Aorta (tissue), 5 donors: ENCODE results near the gene TRIM77. TPM values are rescaled to one million over a fixed set of nuclear protein-coding genes. Genes with fewer than 3 reads are reported as not detected.
"Not testable (repeated sequence)": the region's sequence is repeated elsewhere in the genome, so short reads cannot be mapped to it uniquely, and the experiment has no call there.

Experiments
- ATAC-seq: fragments of 200-7000 bp; cut with Tn5 transposase; one replicate; pipeline ENCODE4 v1.9.1; 2022; ENCODE audit warnings: moderate library complexity; ENCODE audit not compliant: low FRiP score
- DNase-seq, 2 donors: peaks; one replicate each; pipeline ENCODE4 v3.0.0-alpha.2; 2020
- H3K27ac ChIP-seq, 2 donors: one replicate each; pipeline ENCODE4 v1.5.1; 2013; ENCODE audit warnings: low read length in 2 of 2, mild to moderate bottlenecking in 2 of 2, moderate library complexity in 2 of 2, control low read depth in 1 of 2, inconsistent platforms in 1 of 2, low read depth in 1 of 2
- H3K27me3 ChIP-seq, 2 donors: one replicate each; pipeline ENCODE4 v1.6.1; 2013; ENCODE audit warnings: control low read depth in 1 of 2, low read length in 1 of 2, mild to moderate bottlenecking in 1 of 2, moderate library complexity in 1 of 2; ENCODE audit not compliant: insufficient read depth in 2 of 2, control insufficient read depth in 1 of 2
- H3K36me3 ChIP-seq, 2 donors: one replicate each; pipeline ENCODE4 v1.6.1; 2013; ENCODE audit warnings: control low read depth in 1 of 2, low read length in 1 of 2, mild to moderate bottlenecking in 1 of 2; ENCODE audit not compliant: insufficient read depth in 2 of 2, control insufficient read depth in 1 of 2
- H3K4me1 ChIP-seq, 2 donors: one replicate each; pipeline ENCODE4 v1.6.1; 2013; ENCODE audit warnings: low read length in 2 of 2, control low read depth in 1 of 2, mild to moderate bottlenecking in 1 of 2, moderate library complexity in 1 of 2; ENCODE audit not compliant: insufficient read depth in 2 of 2, control insufficient read depth in 1 of 2
- H3K4me3 ChIP-seq, 2 donors: one replicate each; pipeline ENCODE4 v1.5.1; 2013; ENCODE audit warnings: low read length in 2 of 2, control low read depth in 1 of 2, mild to moderate bottlenecking in 1 of 2
- H3K9me3 ChIP-seq: one replicate; pipeline ENCODE4 v1.6.1; 2013; ENCODE audit warnings: mild to moderate bottlenecking, low read length; ENCODE audit not compliant: control insufficient read depth
- WGBS, 2 donors: extraction: QIAGEN DNeasy Blood & Tissue Kit; methylation state at CpG; one replicate each; pipeline ENCODE4 v1.1.7; 2013; 5-methylcytosine and 5-hydroxymethylcytosine counted together
- intact Hi-C, 2 donors: fragments of 100-400 bp; cut with DNase I; formaldehyde crosslinking; loops; one replicate each; pipeline versions ENCODE4 v1.14.2 to v1.15.0; 2022
- long read RNA-seq, 2 donors: library from polyadenylated mRNA; unstranded; transcript quantifications; one replicate each; pipeline ENCODE4 v2.0.0, GENCODE V29; 2020 to 2021
- polyA plus RNA-seq, 2 donors: library from polyadenylated mRNA; stranded (reverse); fragments of 200-250 nt; gene quantifications; one replicate each; pipeline ENCODE4 v1.2.3, GENCODE V29; 2013
- total RNA-seq, 2 donors: library from RNA; stranded (reverse); fragmentation: NEBNext Ultra II Directional; extraction: Animal tissue kit (Norgen Biotek cat#: 25700); gene quantifications; one replicate each; pipeline ENCODE4 v1.2.1, GENCODE V29; 2021
- donor health status: healthy with polysubstance abuse.
- donor health status: Bipolar disorder and iron deficiency.
- donor health status: DM: no; HTN: no; CAD: no.
- donor health status: DM: no; HTN: no; CAD: no.
- donor health status: DM: yes; HTN: yes; CAD: no.

The TRIM77 gene, protein sequence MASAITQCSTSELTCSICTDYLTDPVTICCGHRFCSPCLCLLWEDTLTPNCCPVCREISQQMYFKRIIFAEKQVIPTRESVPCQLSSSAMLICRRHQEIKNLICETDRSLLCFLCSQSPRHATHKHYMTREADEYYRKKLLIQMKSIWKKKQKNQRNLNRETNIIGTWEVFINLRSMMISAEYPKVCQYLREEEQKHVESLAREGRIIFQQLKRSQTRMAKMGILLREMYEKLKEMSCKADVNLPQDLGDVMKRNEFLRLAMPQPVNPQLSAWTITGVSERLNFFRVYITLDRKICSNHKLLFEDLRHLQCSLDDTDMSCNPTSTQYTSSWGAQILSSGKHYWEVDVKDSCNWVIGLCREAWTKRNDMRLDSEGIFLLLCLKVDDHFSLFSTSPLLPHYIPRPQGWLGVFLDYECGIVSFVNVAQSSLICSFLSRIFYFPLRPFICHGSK
- not detected for total RNA-seq
- not detected for polyA plus RNA-seq
- long read RNA-seq, donor 1: 0 reads
- long read RNA-seq, donor 2: 0 reads

DNA sequence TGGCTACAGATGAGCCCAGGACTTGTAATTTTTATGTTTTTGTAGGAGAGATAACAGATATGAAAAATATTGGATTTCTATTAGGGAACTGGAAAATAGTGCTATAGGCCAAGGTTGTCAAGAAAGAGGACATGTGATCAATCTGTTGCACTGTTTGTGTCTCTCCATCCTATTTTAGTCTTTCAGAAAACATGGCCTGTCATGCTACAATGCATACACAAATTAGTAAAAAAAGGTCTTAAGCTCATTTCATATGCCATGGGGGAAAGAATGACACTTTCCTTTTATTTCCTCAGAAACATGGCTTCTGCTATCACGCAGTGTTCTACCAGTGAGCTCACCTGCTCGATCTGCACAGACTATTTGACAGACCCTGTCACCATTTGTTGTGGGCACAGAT is at the start of gene TRIM77:
Gene TRIM77 (plus strand): TSS at position 301 of the 400 bp plus-strand sequence. CDS start 0 bp downstream, at position 301.
- H3K9me3 ChIP-seq, H3K27me3 ChIP-seq, ATAC-seq, DNase-seq, H3K27ac ChIP-seq, intact Hi-C loops, H3K4me1 ChIP-seq, H3K4me3 ChIP-seq, H3K36me3 ChIP-seq: not testable (repeated sequence)
- 83 to 88% methylated on average over 2 of the region's 2 CpGs for WGBS, 2 donors

DNA sequence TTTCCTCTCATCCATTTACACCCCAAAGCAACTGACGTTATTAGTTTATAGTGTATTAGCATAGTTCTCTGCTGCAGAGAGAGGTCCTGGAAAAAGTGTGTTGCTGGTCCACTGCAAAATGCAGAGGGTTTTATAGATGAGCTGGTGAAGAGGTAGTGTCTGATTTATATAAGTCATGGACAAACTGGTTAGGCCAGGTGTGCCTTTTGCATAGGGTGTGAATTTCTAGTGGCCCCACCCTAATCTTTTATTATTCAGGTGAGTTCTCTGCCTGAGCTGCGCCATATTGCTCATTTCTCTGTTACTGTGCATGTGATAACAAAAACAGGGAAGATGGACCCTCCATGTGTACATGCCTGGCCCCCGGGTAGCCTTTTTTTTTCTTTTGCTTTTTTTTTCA is 43.1 kb upstream of the TRIM77 start:
- Histone ChIP-seq H3K4me3 (no peak overlapping the region), H3K36me3 (no peaks in the 10 kb centered on the region), H3K9me3 (no peaks in the 10 kb centered on the region), H3K27ac (no peak overlapping the region), H3K27me3 (no peaks in the 10 kb centered on the region), H3K4me1 (no peaks in the 10 kb centered on the region)
- ATAC-seq (no peak), DNase-seq (no peak)
- intact Hi-C loops: no loop called here
- WGBS, 2 donors: 84 to 86% methylated on average over 3 of the region's 3 CpGs

DNA sequence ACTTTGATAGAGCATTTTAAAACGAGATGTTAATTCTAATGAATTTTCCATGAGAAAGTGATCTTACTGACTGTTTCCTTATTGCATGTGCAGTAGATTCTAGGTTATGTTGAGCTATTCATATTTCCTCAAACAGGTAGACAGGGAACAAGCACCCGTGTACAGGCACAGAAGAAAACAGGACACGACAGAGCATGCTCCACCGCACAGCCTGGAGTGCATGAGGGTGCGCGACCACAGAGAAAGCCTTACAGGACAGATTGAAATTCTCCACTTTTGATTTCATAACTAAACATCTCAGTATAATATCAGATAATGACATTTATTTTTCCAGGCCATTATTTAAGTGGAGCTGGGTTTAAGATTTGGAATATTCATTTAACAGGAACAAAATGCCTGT is 41.9 kb upstream of the TRIM77 start:
- H3K27ac ChIP-seq, H3K9me3 ChIP-seq, H3K4me1 ChIP-seq, H3K27me3 ChIP-seq, intact Hi-C loops, DNase-seq, ATAC-seq, H3K36me3 ChIP-seq, H3K4me3 ChIP-seq: not testable (repeated sequence)
- WGBS, 2 donors: 67 to 76% methylated on average over 6 of the region's 6 CpGs

DNA sequence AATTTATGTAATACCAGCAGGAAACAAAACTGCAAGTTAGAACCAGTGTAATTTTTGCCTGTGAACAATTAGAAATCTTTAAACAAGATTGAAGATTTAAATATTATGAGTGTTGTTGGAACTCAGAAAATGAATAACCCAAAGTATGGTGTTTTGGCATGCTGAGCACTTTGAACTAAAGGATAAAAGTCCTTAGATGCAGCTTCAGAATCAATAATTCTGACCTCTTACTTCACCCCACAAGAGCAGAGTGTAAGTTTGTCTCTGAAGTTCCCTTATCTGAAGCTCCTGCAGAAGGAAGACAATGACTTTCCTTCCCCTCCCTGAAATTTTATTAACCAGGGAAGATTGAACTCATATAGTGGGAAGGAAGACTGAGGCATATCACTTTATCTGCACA is 40.5 kb upstream of the TRIM77 start:
- H3K27me3 ChIP-seq, H3K27ac ChIP-seq, H3K4me1 ChIP-seq, H3K4me3 ChIP-seq, H3K9me3 ChIP-seq, H3K36me3 ChIP-seq, ATAC-seq, intact Hi-C loops, DNase-seq: not testable (repeated sequence)

DNA sequence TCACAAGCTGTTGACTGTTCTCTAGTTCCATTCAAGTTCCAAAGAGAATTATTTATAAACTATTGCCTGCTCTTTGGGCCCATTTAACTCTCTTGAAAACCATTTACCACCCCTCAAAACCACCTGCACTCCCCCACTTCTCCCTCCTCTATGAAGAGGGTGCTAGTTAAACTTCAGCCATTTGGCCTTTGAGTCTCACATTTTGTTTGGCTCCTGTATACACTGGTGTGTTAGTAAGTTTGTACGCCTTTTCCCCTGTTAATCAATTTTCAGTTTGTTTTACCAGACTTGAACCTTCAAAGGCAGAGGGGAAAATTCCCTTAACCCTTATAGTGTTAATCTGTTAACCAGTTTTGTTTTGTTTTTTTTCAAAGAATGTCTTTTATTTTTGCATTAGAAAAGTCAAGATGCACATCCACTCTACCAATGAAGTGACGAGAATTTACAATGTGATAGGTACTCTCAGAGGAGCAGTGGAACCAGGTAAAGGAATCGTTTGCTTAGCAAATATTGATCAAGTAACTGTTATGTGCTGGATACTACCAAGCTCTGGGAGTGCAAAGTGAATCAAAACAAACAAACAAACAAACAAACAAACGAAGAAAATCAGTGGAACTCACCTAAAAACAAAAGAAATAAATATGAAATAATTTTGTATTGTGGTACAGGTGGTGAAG is 40.0 kb upstream of the TRIM77 start:
- 65 to 69% methylated on average over 4 of the region's 4 CpGs for WGBS, 2 donors
- DNase-seq, H3K36me3 ChIP-seq, H3K27ac ChIP-seq, intact Hi-C loops, H3K4me3 ChIP-seq, H3K27me3 ChIP-seq, H3K4me1 ChIP-seq, H3K9me3 ChIP-seq, ATAC-seq: not testable (repeated sequence)

DNA sequence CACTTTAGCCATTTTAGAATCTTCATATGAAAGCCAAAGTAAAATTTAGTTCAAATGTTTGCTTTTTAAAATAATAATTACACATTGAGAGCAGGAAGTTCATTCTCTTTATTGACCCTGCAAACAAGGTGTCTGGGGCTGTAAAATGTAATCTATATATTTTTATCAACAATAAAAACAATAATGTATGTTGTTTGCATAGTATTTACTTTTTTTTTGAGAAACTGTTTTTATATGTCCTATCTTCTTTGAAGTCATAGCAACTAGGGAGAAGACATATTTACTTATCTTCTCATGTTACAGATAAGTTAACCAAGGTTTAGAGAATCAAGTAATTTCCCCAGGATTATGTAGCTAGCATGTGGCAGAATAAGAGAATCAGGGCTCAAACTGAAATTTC is 37.6 kb upstream of the TRIM77 start:
- not testable (repeated sequence) for H3K9me3 ChIP-seq

DNA sequence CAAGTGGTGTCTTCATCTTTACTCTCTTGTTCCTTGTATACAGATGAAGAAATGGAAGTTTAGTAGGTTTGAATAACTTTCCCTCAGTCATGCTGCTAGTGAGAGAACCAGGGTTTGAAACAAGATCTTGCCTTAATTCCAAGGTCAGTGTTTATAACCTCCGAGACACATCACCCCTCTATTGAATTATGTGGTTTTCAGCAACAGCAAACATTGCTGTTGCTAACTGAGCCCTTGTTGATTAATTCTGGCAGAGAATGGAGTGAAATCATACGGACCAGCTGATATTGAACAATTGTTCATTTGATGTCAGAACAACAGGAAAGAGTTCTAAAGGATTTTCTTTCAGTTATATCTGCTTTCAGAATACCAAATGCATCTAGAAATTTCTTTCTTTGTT is 36.7 kb upstream of the TRIM77 start:
- DNase-seq, H3K27me3 ChIP-seq, H3K4me3 ChIP-seq, H3K27ac ChIP-seq, intact Hi-C loops, H3K4me1 ChIP-seq, H3K36me3 ChIP-seq, ATAC-seq, H3K9me3 ChIP-seq: not testable (repeated sequence)
- 11 to 21% methylated on average over 2 of the region's 2 CpGs for WGBS, 2 donors

More for the DNA sequence above, 37.6 kb upstream of the TRIM77 start:
- H3K27ac ChIP-seq, DNase-seq, H3K4me3 ChIP-seq, H3K36me3 ChIP-seq, intact Hi-C loops, ATAC-seq, H3K4me1 ChIP-seq, H3K27me3 ChIP-seq: not testable (repeated sequence)

DNA sequence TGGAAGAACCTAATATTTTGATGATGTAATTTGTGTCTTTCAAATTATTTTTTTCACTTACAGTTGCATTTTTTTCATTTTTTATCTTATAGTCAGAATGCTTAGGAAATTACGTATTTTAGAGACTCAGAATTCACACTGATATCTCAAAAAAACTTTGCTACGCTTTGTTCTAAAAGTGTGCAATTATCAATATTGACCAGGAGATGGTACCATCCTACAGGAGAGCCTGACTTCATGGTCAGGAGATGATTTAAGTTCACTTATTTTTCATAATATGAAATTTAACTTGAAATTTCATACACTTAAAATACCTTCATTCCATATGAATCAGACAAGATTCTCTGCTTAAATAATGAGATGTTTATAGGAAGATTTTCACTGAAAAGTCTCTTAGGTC is 34.7 kb upstream of the TRIM77 start:
- H3K27me3 ChIP-seq, intact Hi-C loops, H3K9me3 ChIP-seq, H3K4me3 ChIP-seq, H3K36me3 ChIP-seq, H3K4me1 ChIP-seq, ATAC-seq, DNase-seq, H3K27ac ChIP-seq: not testable (repeated sequence)
- 47 to 49% methylated on average over 2 of the region's 2 CpGs for WGBS, 2 donors

DNA sequence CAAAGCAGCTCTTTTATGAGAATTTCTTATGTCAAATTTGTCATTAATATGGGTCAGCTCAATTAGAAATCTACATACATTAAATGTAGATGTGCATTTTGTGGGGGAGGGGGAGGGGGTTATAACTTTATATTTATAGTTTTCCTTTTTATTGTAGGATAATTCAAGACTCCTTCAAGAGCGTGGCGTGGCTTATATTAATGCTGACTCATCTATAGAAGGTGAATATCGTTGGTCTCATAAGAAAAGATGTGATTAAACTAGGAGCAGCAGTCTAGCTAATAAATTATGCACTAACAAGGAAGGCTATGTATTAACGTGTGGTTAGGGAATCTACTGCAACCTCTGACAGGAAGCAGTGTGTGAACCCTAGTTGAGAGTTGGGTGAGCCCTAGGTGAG is 34.2 kb upstream of the TRIM77 start:
- H3K27me3 ChIP-seq, H3K4me1 ChIP-seq, H3K9me3 ChIP-seq, intact Hi-C loops, H3K4me3 ChIP-seq, ATAC-seq, DNase-seq, H3K27ac ChIP-seq, H3K36me3 ChIP-seq: not testable (repeated sequence)
- 52 to 60% methylated on average over 4 of the region's 4 CpGs for WGBS, 2 donors
